AG04450 (cell line): ENCODE data around the gene JAGN1. TPM values are rescaled to one million over a fixed set of nuclear protein-coding genes. Genes with fewer than 3 reads are reported as not detected.

Source experiments
- CTCF ChIA-PET: fragments of 300-600, 350-600 bp; formaldehyde crosslinking; extraction: SDS; loops from one replicate; lab custom pipeline; 2022; ENCODE audit warnings: antibody characterized with exemption, inconsistent platforms; lab: Charles Lee
- POLR2A ChIA-PET: fragments of 350-600 bp; formaldehyde crosslinking; extraction: SDS; loops from one replicate; lab custom pipeline; 2021; ENCODE audit warnings: antibody characterized with exemption, inconsistent platforms; lab: Yijun Ruan, JAX
- DNase-seq: peaks from one replicate; pipeline ENCODE4 v3.0.0-alpha.2; 2011; ENCODE audit warnings: low read depth, low spot score
- H3K27ac ChIP-seq: one replicate; pipeline ENCODE4 v1.5.1; 2012; ENCODE audit warnings: low read depth, low read length, control low read depth
- H3K27me3 ChIP-seq: one replicate; pipeline ENCODE4 v1.6.0; 2012; ENCODE audit warnings: low read length; ENCODE audit not compliant: control insufficient read depth, insufficient read depth
- H3K4me3 ChIP-seq: 2 replicates; pipeline ENCODE4 v1.5.1; 2011; ENCODE audit warnings: mild to moderate bottlenecking, low read depth, low read length, control low read depth
- H3K9me3 ChIP-seq: 2 replicates; pipeline ENCODE4 v1.5.1; 2012; ENCODE audit warnings: low read length; ENCODE audit not compliant: control insufficient read depth, insufficient read depth
- CTCF ChIP-seq: IDR thresholded peaks from 2 replicates; pipeline ENCODE4 v1.5.1; 2011; ENCODE audit warnings: low read depth, low read length, control low read depth, inconsistent platforms
- polyA plus RNA-seq: library from polyadenylated mRNA; depleted of rRNA; stranded (reverse); fragments of >200 nt; gene quantifications from 2 replicates; pipeline ENCODE4 v1.2.3, GENCODE V29; 2011

JAGN1 gene
- polyA plus RNA-seq, 1 experiment, result 44.4 TPM

DNA sequence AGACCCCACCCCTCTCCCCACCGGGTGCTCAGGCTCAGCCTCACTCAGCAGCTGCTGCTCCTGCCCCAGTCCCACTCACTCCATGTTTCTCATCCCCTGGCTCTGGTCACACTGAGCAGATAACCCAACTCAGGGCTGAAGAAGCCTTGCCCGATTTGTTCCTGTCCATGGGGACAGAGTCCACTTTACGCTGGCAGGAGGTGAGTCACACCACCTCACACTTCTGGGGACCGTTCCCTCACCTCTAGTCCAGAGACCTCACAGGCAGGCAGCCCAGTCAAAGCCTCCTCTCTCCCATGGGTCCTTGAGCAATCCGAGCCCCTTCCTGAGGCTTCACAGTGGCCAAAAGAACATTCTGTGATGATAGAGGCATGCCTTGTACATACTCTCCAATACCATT lies 11.7 kb upstream of the JAGN1 start:
- Histone ChIP-seq H3K9me3 (no peaks in the 10 kb centered on the region), H3K4me3 (no peak overlapping the region), H3K27ac (no peak overlapping the region), H3K27me3 (no peaks in the 10 kb centered on the region)
- DNase-seq, result no peak
- ChIA-PET POLR2A (no interaction called here), CTCF (no interaction called here)
- no peak for TF ChIP-seq CTCF

DNA sequence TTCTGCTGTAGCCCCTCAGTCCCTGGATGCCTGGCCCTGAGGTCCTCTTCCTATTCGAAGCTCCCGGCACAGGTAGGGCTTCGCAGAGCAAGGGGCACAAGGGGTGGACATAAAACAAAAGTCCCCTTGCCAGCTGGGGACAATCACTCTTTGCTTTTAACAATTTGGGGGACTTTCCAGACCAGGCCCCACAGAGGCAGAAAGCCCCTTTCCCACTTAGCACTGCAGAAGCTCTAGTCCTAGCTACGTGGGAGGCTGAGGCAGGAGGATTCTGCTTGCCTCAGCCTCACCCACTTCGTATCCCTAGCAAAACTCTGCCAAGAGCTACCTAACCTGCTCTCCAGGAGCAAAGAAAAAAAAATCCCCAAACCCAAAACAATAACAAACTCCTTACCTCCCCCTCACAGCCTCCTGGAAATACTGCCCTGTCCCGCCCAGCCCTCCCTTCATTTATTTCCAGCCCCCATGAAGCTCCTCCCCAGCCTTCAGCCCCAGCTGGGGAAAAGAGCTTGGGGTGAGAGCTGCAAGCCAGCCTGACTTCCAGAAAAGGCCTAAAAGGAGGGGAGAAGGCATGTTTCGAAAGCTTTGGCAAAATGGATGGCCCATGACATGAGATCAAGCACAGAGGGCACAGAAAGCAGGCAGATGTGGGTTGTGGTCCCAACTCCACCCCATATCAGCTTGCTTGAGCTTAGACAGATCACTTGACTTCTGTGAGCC lies 10.4 kb upstream of the JAGN1 start, which contains the start of gene CIDEC:
Gene CIDEC (minus strand): TSS at position 424 of the 720 bp plus-strand sequence. CDS start 1,767 bp downstream, outside the sequence.
- Histone ChIP-seq H3K9me3 (no peaks in the 10 kb centered on the region), H3K4me3 (no peak within 1 kb of the TSS), H3K27ac (no peak within 1 kb of the TSS), H3K27me3 (no peaks in the 10 kb centered on the region)
- no peak for DNase-seq
- no peak for TF ChIP-seq CTCF
- CTCF ChIA-PET, result no interaction called here
- POLR2A ChIA-PET, result interaction anchor here (0.7 to 1.2 kb wide), 3 partner anchors 14 to 16 kb away, joined by 3 to 5 read pairs (median 4); no protein-coding TSS in a partner anchor

GRCh38 chr3:9881441-9881840 lies 9.0 kb upstream of the JAGN1 start:
- Histone ChIP-seq H3K4me3 (no peak overlapping the region), H3K27me3 (no peaks in the 10 kb centered on the region), H3K27ac (no peak overlapping the region), H3K9me3 (no peaks in the 10 kb centered on the region)
- CTCF ChIA-PET, result interaction anchor here (0.6 to 0.7 kb wide), 2 partner anchors 7 to 14 kb away, joined by 4 to 5 read pairs; no protein-coding TSS in a partner anchor
- no peak for TF ChIP-seq CTCF
- POLR2A ChIA-PET, result interaction anchor here (0.7 kb wide), 1 partner anchor 10 kb away, joined by 3 read pairs; no protein-coding TSS in a partner anchor
- no peak for DNase-seq

GRCh38 chr3:9883706-9884554 lies 6.5 kb upstream of the JAGN1 start:
- Histone ChIP-seq H3K4me3 (no peak overlapping the region), H3K27ac (peak overlapping the region; percentile 39), H3K9me3 (no peaks in the 10 kb centered on the region), H3K27me3 (no peaks in the 10 kb centered on the region)
- TF ChIP-seq CTCF, result no peak
- ChIA-PET CTCF (interaction anchor here (0.6 to 1.6 kb wide), 4 partner anchors 10 to 355 kb away, joined by 3 to 6 read pairs (median 4); no protein-coding TSS in a partner anchor), POLR2A (interaction anchor here (0.6 to 1.1 kb wide), 2 partner anchors 13 to 20 kb away, joined by 4 to 5 read pairs; no protein-coding TSS in a partner anchor)
- no peak for DNase-seq
